Amygdala (tissue), 56 donors: Measurements from ENCODE around the gene RPL29.
A peak's percentile ranks its signal among the peaks of the same experiment; 100 is the strongest.

ENCODE experiments used
- DNase-seq, 56 donors: peaks; one replicate each; lab custom pipeline; 2025; lab: John Stamatoyannopoulos, UW

RPL29 gene

DNA sequence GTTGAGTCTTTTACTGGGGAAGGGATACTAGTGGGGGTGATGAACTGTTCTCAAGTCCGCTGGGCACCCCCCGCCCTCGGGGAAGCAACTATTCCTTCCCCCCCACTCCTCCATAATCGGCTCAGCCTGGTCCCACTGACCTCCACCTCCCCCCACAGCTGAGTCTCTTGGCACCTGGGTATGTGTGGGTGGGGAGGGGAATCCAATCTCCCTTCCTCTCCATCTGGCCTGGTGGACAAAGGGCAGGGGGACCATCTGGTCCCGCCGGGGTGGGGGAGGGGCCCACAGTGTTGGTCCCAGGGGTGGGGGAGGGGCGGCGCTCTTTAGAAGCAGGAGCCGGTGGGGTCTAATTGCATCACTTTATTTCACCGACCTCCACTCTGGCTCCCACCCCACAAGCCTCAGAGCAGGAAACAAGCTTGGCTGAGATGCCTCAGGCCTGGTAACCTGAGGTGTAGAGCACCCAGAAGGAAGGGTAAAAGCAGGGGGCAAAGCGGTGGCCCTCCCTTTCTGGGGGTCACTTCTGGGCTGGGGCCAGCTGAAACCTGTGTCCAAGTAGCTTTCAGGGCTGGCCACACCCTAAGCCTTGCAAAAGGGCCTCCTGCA lies 27.4 kb downstream of the RPL29 start:
- DNase-seq, result peak in 8 of 56 donors; percentile 26 to 48 (median 40)

DNA sequence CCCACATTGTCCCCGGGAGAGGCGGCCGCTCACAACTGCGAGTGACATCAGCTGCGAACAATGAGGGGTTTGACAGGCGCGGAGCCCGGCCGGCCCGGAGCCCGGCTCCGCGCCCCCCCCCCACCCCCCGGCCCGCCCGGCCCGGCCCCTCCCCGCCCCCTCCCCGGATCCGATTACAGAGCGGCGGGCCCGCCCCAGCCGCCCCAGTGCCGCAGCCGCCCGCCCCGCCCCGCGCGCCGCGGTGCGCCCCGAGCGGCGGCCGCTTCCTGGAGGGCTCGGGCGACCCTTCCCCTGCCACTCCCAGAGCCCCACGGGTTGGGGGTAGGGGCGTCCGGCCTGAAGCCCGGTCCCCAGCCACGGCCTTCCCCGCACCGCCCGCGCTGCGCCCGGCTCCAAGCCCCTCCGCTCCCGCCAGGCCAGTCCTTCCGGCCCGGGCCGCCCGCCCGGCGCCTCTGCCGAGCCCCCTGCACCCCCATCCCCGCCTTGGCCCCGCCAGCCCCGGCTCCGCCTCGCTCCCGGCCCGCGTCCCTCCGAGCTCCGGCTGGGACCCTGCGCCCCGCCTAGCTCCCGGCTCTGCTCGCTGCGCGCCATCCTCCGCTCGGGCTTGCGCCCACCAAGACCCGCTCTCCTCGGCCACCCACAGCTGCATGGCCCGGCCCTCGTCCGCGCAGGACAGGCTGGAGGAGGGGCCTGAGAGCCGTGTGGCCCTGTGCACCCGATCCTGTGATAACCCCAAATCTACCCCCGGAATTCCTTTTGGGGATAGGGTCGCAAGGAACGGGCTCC lies 28.1 kb downstream of the RPL29 start, which contains the start of gene PCBP4:
TSS of gene PCBP4 (minus strand) at position 71 of the 786 bp plus-strand sequence. CDS start 6,214 bp downstream, outside the sequence.
- peak in 54 of 56 donors; percentile 24 to 89 (median 72) for DNase-seq

- peak in 3 of 56 donors; percentile 48 to 57 (median 52) for DNase-seq
These were observed 28.7 kb downstream of the RPL29 start for GRCh38 chr3:51966922-51967383.

GRCh38 chr3:51966486-51966885 lies 29.2 kb downstream of the RPL29 start:
- peak in 11 of 56 donors; percentile 31 to 70 (median 54) for DNase-seq

GRCh38 chr3:51966016-51966415 lies 29.7 kb downstream of the RPL29 start:
- peak in 51 of 56 donors; percentile 20 to 92 (median 72) for DNase-seq

GRCh38 chr3:51964521-51964920 lies 31.2 kb downstream of the RPL29 start:
- no peak for DNase-seq

DNA sequence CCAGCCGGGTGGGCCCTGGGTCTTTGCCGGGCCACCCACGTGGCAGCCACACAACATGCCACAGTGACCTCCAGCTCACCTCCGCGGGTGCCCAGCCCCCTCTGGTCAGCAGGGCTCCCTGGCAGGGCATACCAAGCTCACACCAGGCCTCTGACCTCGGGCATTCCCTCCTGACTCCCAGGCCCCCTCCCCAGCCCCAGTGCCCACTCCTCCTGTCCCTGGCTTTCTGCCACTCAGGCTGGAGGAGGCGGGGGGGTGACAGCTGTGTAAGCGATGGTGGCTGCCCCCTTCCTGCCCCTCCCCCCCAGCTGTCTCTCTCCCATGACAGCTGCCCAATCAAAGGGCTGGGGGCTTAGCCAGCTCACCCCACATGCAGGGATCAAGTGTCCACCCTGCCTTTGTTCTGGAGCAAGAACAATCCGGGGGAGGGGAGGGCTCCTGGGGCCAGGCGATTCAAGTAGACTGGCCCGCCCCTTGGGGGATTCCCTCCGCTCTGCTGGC lies 31.7 kb downstream of the RPL29 start:
- peak in 38 of 56 donors; percentile 12 to 85 (median 52) for DNase-seq

- DNase-seq, result peak in 13 of 56 donors; percentile 11 to 62 (median 31)
These were observed 32.7 kb downstream of the RPL29 start for GRCh38 chr3:51962854-51963530.

- DNase-seq, result no peak
These were observed 33.8 kb downstream of the RPL29 start for GRCh38 chr3:51961602-51962569.

- no peak for DNase-seq
These were observed 34.7 kb downstream of the RPL29 start for GRCh38 chr3:51961011-51961410.

GRCh38 chr3:51960386-51960785 lies 35.3 kb downstream of the RPL29 start:
- DNase-seq, result no peak

DNA sequence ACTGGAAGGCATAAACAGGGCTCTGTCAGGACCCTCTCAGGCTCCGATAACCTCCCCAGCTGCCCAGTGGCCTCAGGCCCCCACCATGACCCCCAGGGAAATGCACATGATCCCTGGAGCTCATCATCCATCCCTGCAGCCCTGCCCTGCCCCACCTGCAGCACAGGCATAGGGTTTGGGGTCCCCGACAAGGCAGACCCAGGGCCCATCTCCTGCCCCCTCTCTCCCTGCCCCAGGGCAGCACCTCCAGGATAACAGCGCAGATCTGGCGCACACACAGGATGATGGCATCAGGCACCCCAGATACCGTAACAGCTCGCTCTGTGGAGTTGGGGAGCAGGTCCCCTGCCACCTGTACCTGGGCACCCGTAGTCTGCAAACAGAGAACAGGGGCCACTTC lies 36.0 kb downstream of the RPL29 start:
- DNase-seq, result no peak

DNA sequence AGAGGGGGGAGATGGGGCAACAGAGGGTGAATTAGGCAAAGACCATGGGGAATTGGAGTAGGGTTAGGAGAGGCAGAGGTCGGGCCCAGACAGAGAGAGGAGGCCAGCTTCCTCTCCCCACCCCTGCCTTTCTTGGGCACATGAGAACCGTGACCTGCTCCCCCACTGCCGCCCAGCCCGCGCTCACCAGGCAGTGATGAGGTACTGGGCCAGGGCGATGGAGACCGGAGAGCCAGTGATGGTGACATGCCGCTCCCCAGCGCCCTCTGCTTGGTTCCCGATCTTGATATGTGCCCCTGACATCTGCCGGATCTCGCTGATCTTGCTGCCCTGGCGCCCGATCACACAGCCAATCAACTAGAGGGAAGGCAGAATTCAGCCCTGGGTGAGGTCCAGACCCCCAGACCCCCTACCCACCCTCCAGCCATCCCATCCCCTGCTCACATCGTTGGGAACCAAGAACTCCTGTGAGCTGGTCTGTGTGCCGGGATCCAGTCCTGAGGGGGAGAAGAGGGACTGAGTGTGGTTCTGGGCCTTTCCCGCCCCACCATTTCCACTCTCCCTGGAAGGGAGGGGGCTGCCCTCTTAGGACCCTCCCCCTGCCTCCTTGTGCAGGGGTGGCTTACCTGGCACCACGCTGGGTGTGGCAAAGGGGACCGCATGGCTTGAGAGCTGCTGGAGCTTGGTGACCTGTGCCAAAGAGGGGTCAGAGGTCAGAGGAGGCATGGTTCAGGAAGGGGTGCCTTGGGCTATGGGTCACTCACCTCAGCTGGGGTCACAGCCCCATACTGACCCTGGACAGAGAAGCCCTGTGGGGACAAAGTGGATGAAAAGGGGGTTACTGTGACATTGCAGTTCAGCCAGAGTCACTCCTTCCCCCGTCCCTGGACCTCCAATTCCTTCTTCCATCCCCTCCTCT lies 36.8 kb downstream of the RPL29 start:
- DNase-seq, result no peak

GRCh38 chr3:51957520-51958205 lies 38.0 kb downstream of the RPL29 start:
- DNase-seq, result no peak

- peak in 38 of 56 donors; percentile 29 to 79 (median 62) for DNase-seq
These were observed 39.6 kb downstream of the RPL29 start for GRCh38 chr3:51955893-51956770.

- DNase-seq, result peak in 54 of 56 donors; percentile 22 to 94 (median 74)
These were observed 40.4 kb downstream of the RPL29 start, which contains the start of gene GPR62 for GRCh38 chr3:51955175-51955892. Gene GPR62 (plus strand): TSS chr3:51955381. CDS start chr3:51955653, 272 bp downstream.
